H1 (cell line): Measurements from ENCODE around the gene GCFC2. TPM values are rescaled to one million over a fixed set of nuclear protein-coding genes. Genes with fewer than 3 reads are reported as not detected.

Experiments
- CTCF ChIA-PET: fragments of 300-600 bp; sonication (Branson Sonifier 250); formaldehyde crosslinking; loops from one replicate; lab custom pipeline; 2021; ENCODE audit not compliant: partially characterized antibody; lab: Charles Lee
- POLR2A ChIA-PET: fragments of 300-600 bp; sonication (Branson Sonifier 250); formaldehyde crosslinking; loops from one replicate; lab custom pipeline; 2021; ENCODE audit warnings: inconsistent platforms; ENCODE audit not compliant: partially characterized antibody; lab: Charles Lee
- DNase-seq, 2 experiments: peaks; one replicate each; pipeline versions ENCODE4 v3.0.0 to v3.0.0-alpha.2; 2010 to 2022; ENCODE audit warnings: low spot score in 2 of 2, low read depth in 1 of 2, mixed read lengths in 1 of 2
- FAIRE-seq: peaks from 2 replicates; lab custom pipeline; 2011; peaks lifted over from hg19 to GRCh38; lab: Jason Lieb, UNC
- H2AFZ ChIP-seq: 2 replicates; pipeline ENCODE4 v1.8.1; 2012; ENCODE audit warnings: low read length, inconsistent platforms
- H2AK5ac ChIP-seq: 2 replicates; pipeline ENCODE4 v1.6.1; 2013; ENCODE audit warnings: low read depth, low read length
- H2BK120ac ChIP-seq: replicated peaks from 2 replicates; pipeline ENCODE3; 2013; ENCODE audit warnings: low read depth, low read length, inconsistent platforms
- H2BK12ac ChIP-seq: 2 replicates; pipeline ENCODE4 v1.6.1; 2013; ENCODE audit warnings: low read depth, low read length
- H2BK15ac ChIP-seq: 2 replicates; pipeline ENCODE4 v1.6.1; 2013; ENCODE audit warnings: low read length
- H2BK20ac ChIP-seq: 2 replicates; pipeline ENCODE4 v1.6.1; 2013; ENCODE audit warnings: low read length
- H2BK5ac ChIP-seq: 2 replicates; pipeline ENCODE4 v1.6.1; 2013; ENCODE audit warnings: low read depth, low read length
- H3K14ac ChIP-seq: 2 replicates; pipeline ENCODE4 v1.6.1; 2013; ENCODE audit warnings: inconsistent platforms; ENCODE audit not compliant: insufficient read length
- H3K18ac ChIP-seq: 2 replicates; pipeline ENCODE4 v1.6.1; 2013; ENCODE audit warnings: low read length; ENCODE audit errors: extremely low read depth
- H3K23ac ChIP-seq: 2 replicates; pipeline ENCODE4 v1.6.1; 2013; ENCODE audit warnings: inconsistent platforms; ENCODE audit not compliant: insufficient read length
- H3K23me2 ChIP-seq: 2 replicates; pipeline ENCODE4 v1.6.1; 2013; ENCODE audit warnings: low read depth, low read length
- H3K27ac ChIP-seq: 2 replicates; pipeline ENCODE4 v1.6.1; 2011; ENCODE audit warnings: low read depth, low read length, inconsistent platforms
- H3K27me3 ChIP-seq, 4 experiments: replicated peaks in 1 of 4; 1 replicate in 1 of 4; 2 replicates in 3 of 4; pipeline versions ENCODE4 v1.6.1 to v1.8.1; 2011 to 2013; ENCODE audit warnings: low read length in 3 of 4, mild to moderate bottlenecking in 3 of 4, inconsistent platforms in 2 of 4, mixed read lengths in 2 of 4, moderate library complexity in 1 of 4; ENCODE audit not compliant: control insufficient read depth in 3 of 4, insufficient read depth in 3 of 4; ENCODE audit errors: extremely low read depth in 1 of 4
- H3K36me3 ChIP-seq, 4 experiments: 2 replicates each; pipeline versions ENCODE4 v1.6.1 to v1.8.1; 2011 to 2013; ENCODE audit warnings: mild to moderate bottlenecking in 4 of 4, low read length in 3 of 4, moderate library complexity in 2 of 4, control low read depth in 1 of 4, inconsistent platforms in 1 of 4; ENCODE audit not compliant: insufficient read depth in 4 of 4, control insufficient read depth in 2 of 4
- H3K4ac ChIP-seq: replicated peaks from 2 replicates; pipeline ENCODE3; 2013; ENCODE audit warnings: low read length, low read depth, mixed read lengths, inconsistent platforms; ENCODE audit not compliant: insufficient read length
- H3K4me1 ChIP-seq, 4 experiments: replicated peaks in 1 of 4; 1 replicate in 1 of 4; 2 replicates in 3 of 4; pipeline versions ENCODE4 v1.6.1 to v1.8.1; 2011 to 2013; ENCODE audit warnings: low read length in 3 of 4, inconsistent platforms in 2 of 4, mixed read lengths in 1 of 4; ENCODE audit not compliant: insufficient read depth in 4 of 4, control insufficient read depth in 3 of 4
- H3K4me2 ChIP-seq, 2 experiments: 2 replicates each; pipeline versions ENCODE4 v1.6.1 to v1.8.1; 2011 to 2013; ENCODE audit warnings: low read depth in 2 of 2, low read length in 2 of 2, control low read depth in 1 of 2, inconsistent platforms in 1 of 2, mild to moderate bottlenecking in 1 of 2; ENCODE audit not compliant: insufficient read depth in 1 of 2
- H3K4me3 ChIP-seq, 4 experiments: fragments of 200-600, 300-600 bp in 1 of 4; sonication (generic), shearing (Covaris generic), sonication (Bioruptor Twin) in 1 of 4; 2 replicates each; pipeline versions ENCODE4 v1.5.1 to v1.8.1; 2011 to 2016; ENCODE audit warnings: low read length in 4 of 4, low read depth in 3 of 4, control low read depth in 2 of 4, inconsistent platforms in 2 of 4, mild to moderate bottlenecking in 2 of 4, mixed read lengths in 1 of 4, moderate library complexity in 1 of 4; ENCODE audit not compliant: insufficient read depth in 2 of 4; ENCODE audit errors: extremely low read depth in 1 of 4
- H3K56ac ChIP-seq: replicated peaks from 2 replicates; pipeline ENCODE3; 2013; ENCODE audit warnings: low read depth, mild to moderate bottlenecking, mixed read lengths, low read length, inconsistent platforms; ENCODE audit not compliant: insufficient read length
- H3K79me1 ChIP-seq: 2 replicates; pipeline ENCODE4 v1.6.1; 2013; ENCODE audit warnings: low read depth, low read length, control low read depth
- H3K79me2 ChIP-seq, 2 experiments: 2 replicates each; pipeline versions ENCODE4 v1.6.1 to v1.8.1; 2012 to 2013; ENCODE audit warnings: low read length in 2 of 2, mild to moderate bottlenecking in 2 of 2, inconsistent platforms in 1 of 2; ENCODE audit not compliant: insufficient read depth in 2 of 2, control insufficient read depth in 1 of 2
- H3K9ac ChIP-seq, 4 experiments: replicated peaks in 1 of 4; 1 replicate in 1 of 4; 2 replicates in 3 of 4; pipeline versions ENCODE4 v1.6.1 to v1.8.1; 2011 to 2013; ENCODE audit warnings: low read depth in 3 of 4, low read length in 3 of 4, control low read depth in 2 of 4, mild to moderate bottlenecking in 2 of 4, moderate library complexity in 2 of 4, inconsistent platforms in 1 of 4; ENCODE audit errors: extremely low read depth in 1 of 4
- H3K9me3 ChIP-seq, 2 experiments: 2 replicates each; pipeline versions ENCODE4 v1.6.1 to v1.8.1; 2012 to 2013; ENCODE audit warnings: mild to moderate bottlenecking in 2 of 2, moderate library complexity in 2 of 2, control low read depth in 1 of 2, inconsistent platforms in 1 of 2, low read depth in 1 of 2, low read length in 1 of 2, mixed read lengths in 1 of 2; ENCODE audit not compliant: insufficient read depth in 2 of 2
- H4K20me1 ChIP-seq, 2 experiments: replicated peaks in 1 of 2; 2 replicates each; pipeline versions ENCODE3 to v1.8.1; 2011 to 2013; ENCODE audit warnings: inconsistent platforms in 2 of 2, low read length in 2 of 2, mild to moderate bottlenecking in 1 of 2; ENCODE audit not compliant: insufficient read depth in 2 of 2, control insufficient read depth in 1 of 2
- H4K5ac ChIP-seq: 2 replicates; pipeline ENCODE4 v1.6.1; 2013; ENCODE audit warnings: low read length, low read depth, mixed read lengths, inconsistent platforms; ENCODE audit not compliant: insufficient read length
- H4K8ac ChIP-seq: 2 replicates; pipeline ENCODE4 v1.8.0; 2013; ENCODE audit warnings: mild to moderate bottlenecking, moderate library complexity, low read length, inconsistent platforms; ENCODE audit not compliant: insufficient read depth; ENCODE audit errors: extremely low read depth
- H4K91ac ChIP-seq: replicated peaks from 2 replicates; pipeline ENCODE3; 2013; ENCODE audit warnings: low read length, mixed read lengths, inconsistent platforms; ENCODE audit not compliant: insufficient read length
- ASH2L ChIP-seq: fragments of 200-600, 300-600 bp; sonication (generic); IDR thresholded peaks from one replicate; pipeline ENCODE4 v1.7.1; 2017; ENCODE audit warnings: low read length
- CHD1 ChIP-seq: IDR thresholded peaks from 2 replicates; pipeline ENCODE4 v1.6.1; 2012; ENCODE audit warnings: low read depth, low read length, improper control_type of control experiment
- EP300 ChIP-seq, 2 experiments: IDR thresholded peaks; 1 replicate in 1 of 2; 2 replicates in 1 of 2; pipeline ENCODE4 v1.6.1; 2011 to 2012; ENCODE audit warnings: low read depth in 2 of 2, low read length in 2 of 2, mild to moderate bottlenecking in 2 of 2, borderline replicate concordance in 1 of 2, inconsistent platforms in 1 of 2, moderate library complexity in 1 of 2
- JUN ChIP-seq: IDR thresholded peaks from 2 replicates; pipeline ENCODE4 v1.6.1; 2011; ENCODE audit warnings: low read depth, mild to moderate bottlenecking, improper control_type of control experiment, low read length
- JUND ChIP-seq: IDR thresholded peaks from 2 replicates; pipeline ENCODE4 v1.6.1; 2011; ENCODE audit warnings: mild to moderate bottlenecking, improper control_type of control experiment, low read length
- KDM4A ChIP-seq: IDR thresholded peaks from one replicate; pipeline ENCODE4 v1.7.1; 2012; ENCODE audit warnings: low read depth, mild to moderate bottlenecking, moderate library complexity, low read length, inconsistent platforms; ENCODE audit not compliant: severe bottlenecking
- MAFK ChIP-seq: IDR thresholded peaks from 2 replicates; pipeline ENCODE4 v1.6.1; 2012; ENCODE audit warnings: low read depth, mild to moderate bottlenecking, improper control_type of control experiment, low read length
- RAD21 ChIP-seq, 2 experiments: IDR thresholded peaks in 1 of 2; conservative IDR thresholded peaks in 1 of 2; 2 replicates each; pipeline ENCODE4 v1.6.1; 2011; ENCODE audit warnings: low read depth in 2 of 2, low read length in 2 of 2, improper control_type of control experiment in 1 of 2, inconsistent platforms in 1 of 2, mild to moderate bottlenecking in 1 of 2, moderate library complexity in 1 of 2
- RNF2 ChIP-seq: fragments of 200-900, 300-1000 bp; sonication (generic); IDR thresholded peaks from 2 replicates; pipeline ENCODE4 v1.7.1; 2016; ENCODE audit warnings: borderline replicate concordance, low read depth, mild to moderate bottlenecking, antibody characterized with exemption, low read length; ENCODE audit not compliant: poor library complexity, severe bottlenecking; ENCODE audit errors: missing control alignments
- RXRA ChIP-seq: IDR thresholded peaks from 2 replicates; pipeline ENCODE4 v1.6.1; 2011; ENCODE audit warnings: low read depth, mild to moderate bottlenecking, low read length, moderate library complexity; ENCODE audit not compliant: insufficient read depth
- SRF ChIP-seq: IDR thresholded peaks from 2 replicates; pipeline ENCODE4 v1.6.1; 2011; ENCODE audit warnings: mild to moderate bottlenecking, low read depth, low read length, moderate library complexity
- TAF1 ChIP-seq: IDR thresholded peaks from 2 replicates; pipeline ENCODE4 v1.6.1; 2011; ENCODE audit warnings: mild to moderate bottlenecking, low read depth, low read length
- TBP ChIP-seq: IDR thresholded peaks from 2 replicates; pipeline ENCODE4 v1.6.1; 2011; ENCODE audit warnings: low read depth, low read length, improper control_type of control experiment
- ZNF274 ChIP-seq: IDR thresholded peaks from 2 replicates; pipeline ENCODE4 v1.7.0; 2012; ENCODE audit warnings: low read length, borderline replicate concordance; ENCODE audit errors: extremely low read depth
- WGBS, 2 experiments: shearing (Covaris generic) in 1 of 2; methylation state at CpG; one replicate each; pipeline versions ENCODE4 v1.1.6 to v1.1.7; 2013 to 2015; ENCODE audit warnings: low lambda C conversion rate in 2 of 2, mixed read lengths in 2 of 2, inconsistent platforms in 1 of 2, low coverage in 1 of 2, missing lambda C conversion rate in 1 of 2; ENCODE audit not compliant: insufficient replicate concordance in 2 of 2, insufficient coverage in 1 of 2, insufficient read length in 1 of 2; ENCODE audit errors: extremely low coverage in 1 of 2, missing lambda C conversion rate in 1 of 2; 5-methylcytosine and 5-hydroxymethylcytosine counted together
- polyA plus RNA-seq, 7 experiments: library from polyadenylated mRNA; depleted of rRNA in 3 of 7; stranded (reverse) in 5 of 7; unstranded in 2 of 7; fragments of >200 nt in 5 of 7; fragments of 200-250 nt in 2 of 7; gene quantifications; 1 replicate in 5 of 7; 2 replicates in 1 of 7; 4 replicates in 1 of 7; pipeline versions ENCODE4 v1.2.1 to v1.2.3, GENCODE V29; 2011 to 2013; ENCODE audit warnings: missing spikeins in 2 of 7, mixed read lengths in 2 of 7
- total RNA-seq: library from RNA; stranded (reverse); fragmentation: NEBNext Ultra II Directional; extraction: Animal tissue kit (Norgen Biotek cat#: 25700); gene quantifications from 2 replicates; pipeline ENCODE4 v1.2.1, GENCODE V29; 2021

The GCFC2 gene
- total and polyA plus RNA-seq, 2 of the 8 experiments (the other 6 are each of a cell fraction or from before 2014, with no cell fraction given): 5.6 to 19.1 TPM

DNA sequence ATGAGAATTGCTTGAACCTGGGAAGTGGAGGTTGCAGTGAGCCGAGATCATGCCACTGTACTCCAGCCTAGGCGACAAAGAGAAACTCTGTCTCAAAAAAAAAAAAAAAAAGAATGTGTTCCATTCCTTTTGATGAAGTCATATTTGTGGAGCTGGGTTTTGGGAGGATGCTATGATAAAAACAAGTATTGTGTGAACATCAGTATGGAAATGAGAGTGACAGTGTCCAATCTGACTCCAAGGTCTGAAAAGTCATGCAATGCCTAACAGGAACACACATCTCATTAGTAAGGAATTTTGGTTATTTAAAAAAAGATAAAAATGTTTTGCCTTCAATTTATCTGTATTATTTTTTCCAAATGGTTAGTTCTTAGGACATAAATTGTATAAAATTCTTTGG, 11.8 kb downstream of the GCFC2 start:
- H3K79me2 ChIP-seq: no peaks in the 10 kb centered on the region
- H2AFZ ChIP-seq: no peak overlapping the region
- no peak overlapping the region for H3K23ac ChIP-seq
- H2BK5ac ChIP-seq: no peak overlapping the region
- no peak overlapping the region for H2BK12ac ChIP-seq
- H2BK15ac ChIP-seq: no peak overlapping the region
- no CpG with 5 or more reads among the region's 2 CpGs for WGBS, 2 experiments
- H3K18ac ChIP-seq: no peak overlapping the region
- H4K20me1 ChIP-seq: no peaks in the 10 kb centered on the region
- no peak overlapping the region for H2AK5ac ChIP-seq
- no peaks in the 10 kb centered on the region for H3K27me3 ChIP-seq
- H3K27ac ChIP-seq: no peak overlapping the region
- CTCF ChIA-PET: no interaction called here
- no peaks in the 10 kb centered on the region for H3K4me1 ChIP-seq
- DNase-seq (no peak), FAIRE-seq (no peak)
- no peak overlapping the region for H3K14ac ChIP-seq
- H3K56ac ChIP-seq: no peak overlapping the region
- H3K36me3 ChIP-seq: peaks cover 0 to 68% (median 19%) of the 10 kb centered on the region in 4 experiments; a peak in 5 of 8 replicates
- H4K91ac ChIP-seq: no peak overlapping the region
- no peak overlapping the region for H2BK20ac ChIP-seq
- H3K4me2 ChIP-seq: no peak overlapping the region
- H3K79me1 ChIP-seq: no peaks in the 10 kb centered on the region
- H3K9ac ChIP-seq: no peak overlapping the region
- no peak overlapping the region for H3K4ac ChIP-seq
- no peaks in the 10 kb centered on the region for H3K9me3 ChIP-seq
- no peaks in the 10 kb centered on the region for H3K23me2 ChIP-seq
- no peak overlapping the region for H4K8ac ChIP-seq
- no peak overlapping the region for H2BK120ac ChIP-seq
- POLR2A ChIA-PET: no interaction called here
- H3K4me3 ChIP-seq: no peak overlapping the region
- no peak overlapping the region for H4K5ac ChIP-seq
- TF ChIP-seq KDM4A (no peak), SRF (no peak), TAF1 (no peak), MAFK (no peak), RNF2 (no peak), EP300 (IDR thresholded peaks at IDR 0.05; ENCODE audit: borderline replicate concordance in 1 of 2, low read depth in 2 of 2, low read length in 2 of 2) (no peak), JUN (no peak), RAD21 (IDR thresholded peaks at IDR 0.05 in 1 of 2, conservative IDR thresholded peaks at IDR 0.05 in 1 of 2; ENCODE audit: low read depth in 2 of 2, low read length in 2 of 2) (no peak), JUND (no peak), TBP (no peak), RXRA (no peak), ASH2L (no peak), ZNF274 (no peak), CHD1 (no peak)
